Activated T-helper 9 cell treated with anti-CD3 and anti-CD28 coated beads, Interleukin-2, amount 50 U/mL, for 16 hours (primary cell): Measurements from ENCODE around the gene ARHGAP10.
"Not testable (repeated sequence)": the region's sequence is repeated elsewhere in the genome, so short reads cannot be mapped to it uniquely, and the experiment has no call there.

Source experiments
- DNase-seq: peaks from one replicate; pipeline ENCODE4 v3.0.0-alpha.2; 2020; ENCODE audit warnings: low read depth

Gene ARHGAP10

DNA sequence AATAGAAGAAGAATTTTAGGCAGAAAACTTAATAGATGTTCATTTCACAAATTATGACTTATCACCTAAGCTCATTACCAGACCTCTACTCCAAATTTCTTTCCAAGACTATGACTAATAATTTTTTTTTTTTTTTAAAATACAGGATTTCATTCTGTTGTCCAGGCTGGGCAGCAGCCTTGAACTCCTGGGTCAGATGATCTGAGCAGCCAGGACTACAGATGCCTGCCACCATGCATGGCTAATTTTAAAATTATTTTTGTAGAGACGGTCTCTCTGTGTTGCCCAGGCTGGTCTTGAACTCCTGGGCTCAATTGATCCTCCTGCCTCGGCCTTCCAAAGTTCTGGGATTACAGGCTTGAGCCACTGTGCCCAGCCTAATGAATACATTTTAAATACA, 119.2 kb downstream of the ARHGAP10 start:
- no peak for DNase-seq

DNA sequence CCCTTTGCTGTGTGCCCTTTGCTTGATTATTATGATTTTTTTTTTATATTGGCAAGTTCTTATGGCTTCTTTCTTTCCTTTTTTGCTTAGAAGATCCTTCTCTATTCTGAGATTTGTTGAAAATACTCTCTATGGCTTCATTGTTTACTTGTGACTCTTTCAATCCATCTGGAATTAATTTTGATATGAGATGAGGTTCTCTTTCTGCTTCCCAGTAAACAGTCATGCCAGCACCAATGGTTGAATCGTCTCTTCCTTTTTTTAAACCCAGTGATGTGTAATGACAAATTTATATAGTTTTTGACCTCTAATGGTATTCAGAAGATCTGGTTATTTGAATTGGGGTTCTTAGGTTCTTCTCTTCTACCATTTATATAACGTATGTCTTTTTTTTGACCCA, 121.8 kb downstream of the ARHGAP10 start:
- no peak for DNase-seq

DNA sequence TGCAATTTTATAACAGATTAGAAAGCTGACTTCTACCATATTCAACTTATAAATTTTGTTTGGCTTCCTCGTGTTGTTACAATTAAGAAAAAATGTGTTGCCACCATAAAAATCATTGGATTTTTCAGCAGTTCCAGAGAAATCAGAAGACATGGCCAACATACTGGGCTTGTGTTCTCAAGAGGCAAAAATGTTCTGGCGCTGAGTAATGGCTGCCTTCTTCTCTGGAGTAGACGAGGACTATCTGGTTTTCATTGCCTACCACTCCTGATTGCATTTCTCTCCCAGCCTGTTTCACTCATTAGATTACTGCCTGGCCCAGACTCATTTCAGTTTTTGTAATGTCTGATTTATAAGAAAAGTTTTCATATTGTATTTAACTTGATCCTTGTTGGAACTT, 122.3 kb downstream of the ARHGAP10 start:
- no peak for DNase-seq

DNA sequence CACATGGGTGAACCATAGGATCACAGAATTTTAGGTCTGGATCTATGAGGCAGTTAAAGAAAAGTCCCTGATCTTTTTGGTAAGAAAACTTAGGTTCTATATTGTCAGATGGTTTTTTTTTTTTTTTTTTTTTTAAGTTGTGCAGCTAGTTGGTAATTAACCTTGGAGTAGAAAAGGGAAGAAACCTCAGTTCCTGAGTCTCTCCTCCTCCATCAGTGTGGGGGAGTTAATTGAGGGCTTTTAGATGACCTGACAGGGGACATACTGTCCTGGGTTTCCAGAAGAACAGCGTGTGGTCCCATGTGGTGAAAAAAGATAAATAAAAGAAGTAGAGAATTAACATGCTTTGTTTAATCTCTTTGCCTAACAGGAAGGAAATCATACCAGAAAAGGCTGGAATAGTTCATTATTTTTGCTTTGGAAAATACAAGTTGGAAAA, 123.7 kb downstream of the ARHGAP10 start:
- no peak for DNase-seq

DNA sequence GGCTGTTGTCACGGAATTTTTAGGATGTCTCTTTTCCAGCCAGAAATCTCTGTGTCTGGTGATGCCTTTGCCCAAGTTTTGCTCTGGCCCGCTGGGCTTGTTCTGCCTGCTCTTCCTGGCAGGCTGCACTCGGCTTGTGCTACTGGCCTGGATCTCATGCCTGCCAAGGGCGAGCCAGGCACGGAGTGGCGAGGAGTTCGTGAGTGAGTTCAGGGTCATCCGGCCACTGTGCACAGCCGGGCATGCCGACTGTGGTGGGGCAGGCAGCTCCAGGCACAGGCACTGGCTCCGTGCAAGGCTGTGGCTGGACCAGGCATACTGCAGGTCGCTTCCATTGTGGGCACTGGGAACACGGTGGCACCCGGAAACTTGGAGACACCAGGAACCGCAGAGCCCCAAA, 129.1 kb downstream of the ARHGAP10 start:
- no peak for DNase-seq

DNA sequence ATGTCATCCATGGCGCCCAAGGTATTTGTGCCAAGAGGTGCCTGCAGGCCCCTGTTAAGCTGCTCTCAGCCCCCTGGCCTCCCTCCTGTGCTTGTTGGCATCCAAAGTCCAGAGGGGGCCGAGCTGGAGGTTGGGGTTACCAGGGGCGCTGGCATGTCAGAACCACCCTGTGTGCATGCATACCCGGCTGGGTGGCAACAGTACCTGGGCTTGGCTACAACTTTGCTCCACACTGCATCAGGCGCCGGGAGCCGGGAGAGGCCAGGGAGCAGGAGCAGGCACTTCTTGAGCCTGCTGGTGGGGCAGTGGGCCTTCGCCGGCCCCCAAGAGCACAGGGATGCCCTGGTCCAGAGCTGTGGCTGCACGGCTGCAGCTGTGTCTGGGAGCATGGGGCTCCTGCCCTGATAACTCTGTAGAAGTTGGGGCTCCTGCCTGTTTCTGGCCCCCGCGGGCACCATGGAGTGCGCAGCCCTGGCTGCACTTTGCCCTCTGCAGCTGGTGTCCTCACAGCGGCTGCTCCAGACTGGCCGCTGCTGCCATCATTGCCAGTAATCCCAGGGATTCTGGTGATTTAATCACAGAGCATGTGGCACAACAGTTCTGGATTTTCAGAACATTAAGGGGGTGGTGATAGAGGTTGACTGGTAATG, 130.3 kb downstream of the ARHGAP10 start:
- no peak for DNase-seq

DNA sequence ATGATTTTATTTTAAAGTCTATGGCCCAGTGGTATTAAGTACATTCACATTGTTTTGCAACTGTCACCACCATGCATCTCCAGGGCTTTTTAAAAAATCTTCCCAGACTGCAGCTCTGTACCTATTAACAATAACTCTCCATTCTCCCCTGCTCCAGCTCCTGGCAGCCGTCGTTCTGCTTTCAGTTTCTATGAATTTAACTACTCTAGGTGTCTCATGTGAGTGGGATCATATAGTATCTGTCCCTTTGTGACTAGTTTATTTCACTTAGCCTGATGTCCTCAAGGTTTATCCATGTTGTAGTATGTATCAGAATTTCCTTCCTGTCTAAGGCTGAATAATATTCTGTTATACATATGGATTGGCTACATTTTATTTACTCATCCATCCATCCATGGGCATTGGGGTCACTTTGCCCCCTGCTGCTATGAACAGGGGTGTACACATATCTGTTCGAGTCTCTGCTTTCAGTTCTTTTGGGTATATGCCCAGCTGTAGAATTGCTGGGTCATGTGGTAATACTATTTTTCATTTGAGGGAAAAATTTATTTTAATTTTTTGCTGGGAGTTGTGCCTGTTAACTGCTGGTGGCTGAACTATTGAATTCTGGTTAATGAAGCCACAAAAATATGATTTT, 131.3 kb downstream of the ARHGAP10 start:
- DNase-seq, result no peak

DNA sequence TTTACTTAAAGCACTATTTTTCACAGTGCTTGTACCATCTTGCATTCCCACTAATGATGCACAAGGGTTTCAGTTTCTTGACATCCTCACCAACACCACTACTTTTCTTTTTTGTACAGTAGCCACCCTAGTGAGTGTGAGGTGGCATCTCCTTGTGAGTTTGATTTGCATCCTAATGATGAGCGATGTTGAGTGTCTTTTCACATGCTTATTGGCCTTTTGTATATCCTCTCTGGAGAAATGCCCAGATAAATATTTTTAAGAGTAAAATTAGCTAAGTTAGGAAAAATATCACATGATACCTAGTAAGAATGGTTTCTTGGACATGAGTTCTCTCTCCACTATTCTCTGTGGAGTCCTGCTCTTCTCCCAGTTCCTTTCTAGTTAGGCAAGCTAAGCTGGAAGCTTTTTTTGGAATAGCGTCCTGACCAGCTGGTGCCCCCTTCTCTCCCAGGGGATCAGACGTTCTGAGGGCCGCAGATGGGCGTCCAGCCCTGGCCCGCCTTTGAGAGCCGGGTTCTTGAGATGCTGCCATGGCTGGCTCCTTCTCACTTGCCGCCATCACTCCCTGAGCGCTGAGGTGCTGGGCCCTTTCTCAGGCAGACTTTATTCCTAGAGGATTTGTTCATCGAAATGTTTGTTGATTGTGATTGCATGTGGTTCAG, 132.1 kb downstream of the ARHGAP10 start:
- DNase-seq, result no peak

DNA sequence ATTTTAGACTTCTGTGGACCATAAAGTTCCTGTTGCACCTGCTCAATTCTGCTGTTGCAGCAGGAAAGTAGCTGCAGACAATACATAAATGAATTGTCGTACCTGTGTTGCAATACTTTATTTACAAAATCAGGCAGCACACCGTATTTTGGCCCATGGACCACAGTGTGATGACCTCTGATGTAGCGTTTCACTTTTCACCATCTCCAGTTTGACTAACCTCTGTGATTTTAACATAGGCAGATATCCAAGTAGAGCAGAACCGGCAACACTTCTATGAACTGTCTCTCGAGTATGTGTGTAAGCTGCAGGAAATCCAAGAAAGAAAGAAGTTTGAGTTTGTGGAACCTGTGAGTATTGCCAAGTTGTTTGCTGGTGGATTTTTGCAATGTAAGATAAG, 132.7 kb downstream of the ARHGAP10 start:
- DNase-seq, result no peak

DNA sequence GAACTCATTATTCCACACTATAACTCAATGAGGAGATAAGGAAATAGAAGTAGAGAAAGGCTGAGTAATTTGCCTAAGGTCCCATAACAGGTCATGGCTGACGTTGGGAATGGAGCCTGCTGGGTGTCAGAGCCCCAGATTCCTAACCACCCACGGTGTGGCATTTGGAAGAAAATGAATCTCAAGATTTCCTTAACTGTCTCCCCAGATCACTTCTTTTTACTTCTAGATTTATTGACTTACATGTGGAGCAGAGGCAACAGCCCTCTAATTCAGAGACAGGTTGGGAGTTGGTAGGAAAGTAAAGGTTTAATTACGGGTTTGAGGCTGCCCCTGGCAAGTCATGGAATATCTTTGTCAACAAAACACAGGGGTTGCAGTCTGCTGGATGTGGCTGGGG, 134.0 kb downstream of the ARHGAP10 start:
- DNase-seq, result no peak

DNA sequence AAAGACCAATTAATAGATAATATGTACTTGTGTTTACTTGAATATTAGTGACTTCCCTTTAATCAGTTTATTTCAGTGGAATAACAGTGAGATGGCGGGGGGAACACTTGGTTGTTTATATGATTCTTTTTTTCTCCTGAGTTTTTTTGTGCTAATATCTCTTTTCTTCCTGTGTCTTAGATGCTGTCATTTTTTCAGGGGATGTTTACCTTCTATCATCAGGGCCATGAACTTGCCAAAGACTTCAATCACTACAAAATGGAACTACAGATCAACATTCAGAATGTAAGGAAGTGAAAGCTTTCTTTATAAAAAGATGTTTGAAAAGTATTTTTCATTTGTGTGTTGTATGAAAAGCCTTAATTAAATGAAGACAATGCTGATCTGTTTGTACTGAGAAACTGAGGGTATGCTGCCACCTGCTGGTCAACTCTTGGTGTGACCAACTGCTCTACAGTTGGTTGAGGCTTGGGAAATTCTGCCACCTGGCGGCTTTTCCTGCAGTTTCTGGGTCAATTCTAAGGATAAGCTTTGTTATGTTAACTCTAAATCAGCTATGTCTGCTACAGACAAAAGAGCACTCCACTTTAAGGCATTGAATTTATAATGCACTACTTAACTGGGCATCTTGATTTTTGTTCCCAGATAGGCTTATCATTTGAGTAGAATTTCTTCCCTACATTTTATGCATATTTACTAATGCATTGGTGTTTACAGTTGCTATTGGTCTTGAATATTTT, 134.8 kb downstream of the ARHGAP10 start:
- peak; percentile 85 for DNase-seq

DNA sequence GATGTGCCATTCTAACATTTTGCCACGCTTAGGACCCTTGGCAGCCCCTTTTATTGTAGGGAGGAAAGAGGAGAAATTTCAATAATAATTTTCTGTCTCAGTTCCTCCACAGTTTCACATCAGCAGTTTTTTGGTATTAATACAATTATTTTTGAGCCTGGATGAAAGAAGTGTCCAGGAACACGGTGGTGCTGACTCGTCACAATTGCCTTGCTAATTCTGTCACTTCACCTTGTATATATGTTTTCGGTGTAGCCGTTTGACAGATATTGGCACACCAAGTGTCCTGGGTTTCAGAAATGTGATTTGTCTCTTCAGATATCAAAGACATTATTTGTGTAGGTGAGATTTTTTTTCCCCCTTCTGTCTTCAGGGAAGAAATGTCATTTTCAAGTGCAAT, 142.2 kb downstream of the ARHGAP10 start:
- DNase-seq, result no peak

DNA sequence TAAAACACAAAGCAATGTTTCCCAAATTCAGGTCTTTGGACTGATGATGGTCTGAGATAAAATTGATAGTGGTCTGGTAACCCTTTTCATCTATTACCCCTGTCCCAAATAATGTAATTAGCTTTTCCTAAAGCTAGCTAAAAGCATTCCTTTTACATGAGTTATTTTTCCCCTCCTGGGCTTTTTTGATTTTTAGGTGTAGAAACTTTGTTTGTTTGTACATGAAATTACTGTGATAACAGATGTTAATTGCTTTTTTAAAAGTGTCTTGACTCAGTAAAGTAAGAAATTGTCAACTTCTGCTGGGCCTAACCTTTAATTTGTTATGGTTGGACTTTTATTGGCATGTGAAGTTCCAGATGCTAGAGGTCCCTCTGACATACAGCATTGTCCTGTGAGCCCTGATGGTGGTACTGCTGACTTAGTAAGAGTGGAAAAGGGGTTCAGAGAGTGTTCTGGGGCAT, 145.5 kb downstream of the ARHGAP10 start:
- DNase-seq, result no peak

DNA sequence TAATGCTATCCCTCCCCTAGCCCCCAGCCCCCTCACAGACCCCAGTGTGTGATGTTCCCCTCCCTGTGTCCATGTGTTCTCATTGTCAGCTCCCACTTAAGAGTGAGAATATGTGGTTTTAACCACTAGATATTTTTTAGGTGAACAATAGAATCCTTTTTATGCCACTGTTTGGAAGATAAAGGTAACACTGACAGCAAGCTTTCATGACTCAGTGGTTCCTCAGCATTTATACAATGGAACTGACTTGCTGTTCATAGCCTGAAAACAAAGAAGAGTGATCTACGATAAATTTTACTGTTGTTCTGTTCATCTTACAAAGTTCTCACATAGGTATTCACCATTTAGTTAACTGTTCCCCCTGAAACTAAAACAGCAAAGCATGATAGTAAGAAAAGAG, 147.8 kb downstream of the ARHGAP10 start:
- no peak for DNase-seq

DNA sequence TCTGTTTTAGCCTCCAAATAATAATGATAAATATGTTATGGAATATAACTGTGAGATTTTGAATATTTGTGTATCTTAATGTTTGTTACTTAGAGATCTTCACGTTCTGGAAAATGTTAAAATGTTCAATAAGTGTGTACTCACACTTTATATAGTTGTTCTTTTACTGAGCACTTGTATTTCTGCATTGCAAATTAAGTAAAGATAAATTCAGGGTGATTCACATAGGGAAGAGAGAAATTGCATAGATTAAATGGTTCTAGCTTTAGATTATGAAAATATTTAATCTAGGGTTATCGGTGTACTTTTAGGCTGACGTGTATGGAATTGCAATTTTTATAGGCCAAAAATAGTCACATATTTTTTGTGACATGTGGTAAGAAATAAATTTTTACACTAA, 148.6 kb downstream of the ARHGAP10 start:
- no peak for DNase-seq

DNA sequence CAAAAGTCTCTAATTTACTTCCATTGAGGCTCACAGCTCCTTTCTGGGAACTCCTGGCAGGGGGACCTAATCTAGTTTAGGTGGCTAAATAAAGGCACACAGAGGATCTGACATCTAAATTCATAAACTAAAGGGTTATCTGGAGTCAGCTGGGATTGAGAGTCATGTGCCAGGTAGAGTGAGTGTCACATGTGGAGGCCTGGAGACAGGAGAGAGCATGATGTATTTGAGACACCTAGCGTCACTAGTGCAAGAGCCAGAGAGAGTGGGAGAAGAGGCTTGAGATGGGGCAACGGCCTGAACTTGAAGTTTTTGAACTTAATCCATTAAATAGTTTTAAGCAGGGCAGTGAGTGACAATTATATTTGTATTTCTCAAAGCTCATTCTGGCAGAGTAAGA, 152.6 kb downstream of the ARHGAP10 start:
- no peak for DNase-seq

DNA sequence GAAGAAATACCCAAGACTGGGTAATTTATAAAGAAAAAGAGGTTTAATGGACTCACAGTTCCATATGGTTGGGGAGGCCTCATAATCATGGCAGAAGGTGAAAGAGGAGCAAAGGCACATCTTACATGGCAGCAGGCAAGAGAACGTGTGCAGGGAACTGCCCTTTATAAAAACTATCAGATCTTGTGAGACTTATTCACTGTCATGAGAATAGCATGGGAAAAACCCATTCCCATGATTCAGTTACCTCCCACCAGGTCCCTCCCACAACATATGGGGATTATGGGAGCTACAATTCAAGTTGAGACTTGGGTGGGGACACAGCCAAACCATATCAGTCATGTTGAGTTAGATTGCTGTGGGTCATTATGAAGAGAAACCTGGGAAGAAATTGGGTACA, 153.3 kb downstream of the ARHGAP10 start:
- not testable (repeated sequence) for DNase-seq

DNA sequence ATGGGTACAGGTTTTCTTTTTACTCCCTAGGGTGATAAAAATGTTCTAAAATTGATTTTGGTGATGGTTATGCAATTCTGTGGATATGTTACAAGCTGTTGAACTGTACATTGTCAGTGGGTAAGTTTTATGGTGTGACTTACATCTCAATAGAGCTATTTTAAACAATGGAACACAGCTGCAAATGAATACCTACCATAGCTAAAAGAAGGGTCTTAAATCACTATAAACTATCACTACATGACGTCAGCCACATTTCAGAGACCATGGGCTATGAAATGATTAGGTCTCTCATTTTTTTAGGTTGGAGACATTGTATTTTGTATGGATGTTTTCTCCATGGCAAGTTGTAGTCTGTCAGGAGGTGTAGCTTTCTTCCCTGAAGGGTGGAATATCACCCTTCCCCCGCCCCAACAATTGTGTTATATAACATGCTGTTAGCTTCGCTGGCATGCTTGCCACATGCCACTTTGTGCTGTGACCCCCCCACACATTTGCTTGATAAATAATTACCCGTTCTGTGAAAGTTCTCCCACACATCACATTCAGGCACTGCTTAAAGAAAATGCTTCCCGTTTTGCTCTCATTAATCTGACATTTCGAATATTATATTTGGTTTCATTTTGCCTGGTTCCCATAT, 159.7 kb downstream of the ARHGAP10 start:
- no peak for DNase-seq

DNA sequence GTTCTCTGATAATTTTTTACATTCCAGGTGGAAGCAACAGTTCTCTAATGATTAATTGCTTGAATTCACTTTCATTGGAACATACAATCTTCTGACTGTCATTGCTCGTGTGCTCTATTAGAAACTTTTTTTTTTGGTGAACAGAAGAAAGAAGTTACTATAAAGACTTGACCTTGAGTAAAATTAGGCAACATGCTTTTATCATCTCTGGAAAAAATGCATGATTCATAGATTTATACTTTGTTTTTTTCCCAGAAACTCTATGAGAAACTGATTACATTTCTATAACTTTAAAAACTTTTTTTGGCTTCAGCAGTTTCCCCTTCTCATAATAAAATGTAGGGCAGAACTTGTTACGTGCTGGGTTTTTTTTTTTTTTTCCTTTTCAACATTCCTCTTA, 167.6 kb downstream of the ARHGAP10 start:
- no peak for DNase-seq

DNA sequence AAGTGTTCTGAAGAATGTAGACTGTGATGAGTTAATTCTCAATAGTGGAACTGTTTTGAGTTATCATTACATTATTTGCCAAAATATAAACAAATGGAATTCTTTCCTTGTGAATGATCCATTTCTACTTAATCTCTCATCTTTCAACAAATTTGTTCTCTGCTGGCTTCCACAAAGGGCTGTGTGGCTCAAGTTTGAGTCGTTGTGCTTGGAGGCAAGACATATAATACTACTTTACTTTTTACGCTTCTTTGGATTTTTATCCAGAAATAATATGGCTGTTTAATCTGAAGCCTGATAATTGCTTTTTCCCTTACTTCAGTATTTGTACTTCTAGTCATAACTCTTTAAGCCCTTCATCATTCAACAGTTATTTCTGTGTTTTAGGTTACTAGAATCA, 169.5 kb downstream of the ARHGAP10 start:
- DNase-seq, result no peak

DNA sequence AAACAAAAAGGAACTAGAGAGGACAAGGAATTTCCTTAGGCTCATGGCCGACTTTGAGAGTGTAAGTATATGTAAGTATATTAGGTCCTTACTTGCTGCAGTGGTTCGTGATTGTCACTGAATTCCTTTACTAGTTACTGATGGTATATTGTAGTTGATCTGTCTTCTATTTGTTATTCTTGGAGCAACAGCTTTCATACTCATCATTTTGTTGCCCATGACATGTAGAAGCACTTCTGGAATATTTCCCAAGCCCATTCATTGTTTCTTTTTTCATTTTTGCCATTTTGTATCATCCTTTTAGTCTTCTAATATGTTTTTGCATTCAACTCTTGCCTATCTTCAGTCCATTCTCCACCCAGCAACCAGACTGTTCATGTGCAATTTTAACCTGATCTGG, 170.0 kb downstream of the ARHGAP10 start:
- DNase-seq, result no peak

DNA sequence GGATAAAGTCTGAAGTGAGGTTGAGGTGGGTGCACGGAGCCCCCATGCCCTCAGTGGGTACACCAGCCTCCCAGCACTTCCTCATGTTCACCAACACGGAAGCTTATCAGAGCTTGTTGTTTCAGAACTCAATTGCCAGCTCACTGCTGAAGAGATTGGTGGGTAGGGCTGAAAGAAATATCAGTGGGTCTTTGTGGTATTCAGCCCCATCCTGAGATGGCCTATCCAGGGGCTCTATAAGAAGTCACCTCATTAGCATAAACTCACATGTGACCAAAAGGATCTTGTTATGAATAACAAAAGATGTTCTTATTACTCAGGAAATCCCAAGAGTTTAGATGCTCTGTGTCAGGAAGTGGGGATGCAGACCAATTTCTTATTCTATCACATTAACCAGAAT, 177.3 kb downstream of the ARHGAP10 start:
- no peak for DNase-seq
